Endothelial cell of umbilical vein (primary cell): Measurements from ENCODE around the gene UROC1.

ENCODE experiments used
- CTCF ChIP-seq, 2 donors: IDR thresholded peaks; 1 replicate in 1 of 2; 2 replicates in 1 of 2; pipeline ENCODE4 v1.5.1; 2011; ENCODE audit warnings: low read length in 2 of 2, mild to moderate bottlenecking in 2 of 2, moderate library complexity in 2 of 2, control low read depth in 1 of 2, inconsistent platforms in 1 of 2, low read depth in 1 of 2; ENCODE audit not compliant: insufficient read depth in 1 of 2; ENCODE audit errors: extremely low read depth in 1 of 2
- EZH2 ChIP-seq: IDR thresholded peaks from 2 replicates; pipeline ENCODE4 v1.6.1; 2012; ENCODE audit warnings: borderline replicate concordance, low read depth, mild to moderate bottlenecking, moderate library complexity, low read length, inconsistent platforms; ENCODE audit not compliant: severe bottlenecking
- FOS ChIP-seq: IDR thresholded peaks from 2 replicates; pipeline ENCODE4 v1.6.1; 2011; ENCODE audit warnings: mild to moderate bottlenecking, low read length, moderate library complexity, borderline replicate concordance; ENCODE audit not compliant: insufficient read depth
- GATA2 ChIP-seq: IDR thresholded peaks from 2 replicates; pipeline ENCODE4 v1.7.0; 2011; ENCODE audit warnings: low read depth, mild to moderate bottlenecking, moderate library complexity, mixed read lengths, low read length; ENCODE audit not compliant: insufficient read length, insufficient read depth
- JUN ChIP-seq: IDR thresholded peaks from 2 replicates; pipeline ENCODE4 v1.6.1; 2011; ENCODE audit warnings: borderline replicate concordance, low read depth; ENCODE audit not compliant: insufficient read length, insufficient read depth
- MAX ChIP-seq: IDR thresholded peaks from 2 replicates; pipeline ENCODE4 v1.6.1; 2011; ENCODE audit not compliant: insufficient read depth, insufficient read length
- MYC ChIP-seq: IDR thresholded peaks from one replicate; pipeline ENCODE4 v1.6.1; 2011; ENCODE audit warnings: mild to moderate bottlenecking, low read depth, low read length
- POLR2A ChIP-seq: IDR thresholded peaks from 2 replicates; pipeline ENCODE4 v1.6.1; 2012; ENCODE audit warnings: low read depth, mild to moderate bottlenecking, control low read depth, low read length
- POLR2AphosphoS5 ChIP-seq: IDR thresholded peaks from 2 replicates; pipeline ENCODE4 v1.6.1; 2012; ENCODE audit warnings: low read depth, mild to moderate bottlenecking, control low read depth, low read length, moderate library complexity; ENCODE audit not compliant: insufficient read depth

GRCh38 chr3:126488185-126488584, 29.4 kb downstream of the UROC1 start:
- no peak for TF ChIP-seq CTCF (IDR thresholded peaks at IDR 0.05; ENCODE audit: extremely low read depth in 1 of 2, insufficient read depth in 1 of 2, low read depth in 1 of 2, low read length in 2 of 2)
- TF ChIP-seq EZH2, result no peak
- TF ChIP-seq POLR2A, result no peak
- TF ChIP-seq JUN, result no peak
- TF ChIP-seq POLR2AphosphoS5, result no peak
- no peak for TF ChIP-seq MAX
- no peak for TF ChIP-seq MYC
- TF ChIP-seq GATA2, result no peak
- no peak for TF ChIP-seq FOS
